Caco-2 (cell line): Measurements from ENCODE around the gene R3HDML. TPM values are rescaled to one million over a fixed set of nuclear protein-coding genes. Genes with fewer than 3 reads are reported as not detected.

Experiments used
- BruUV-seq: library from RNA; stranded (reverse); fragments of 400-500 nt; replicated peaks from 2 replicates; lab custom pipeline; 2021; lab: Mats Ljungman, UMichigan
- CTCF ChIA-PET: fragments of 300-600 bp; sonication (Branson Sonifier 250); formaldehyde crosslinking; loops from one replicate; lab custom pipeline; 2022; ENCODE audit warnings: antibody characterized with exemption; lab: Charles Lee
- POLR2A ChIA-PET: fragments of 300-600 bp; sonication (Branson Sonifier 250); formaldehyde crosslinking; loops from one replicate; lab custom pipeline; 2022; ENCODE audit warnings: antibody characterized with exemption; lab: Charles Lee
- DNase-seq, 2 experiments: peaks; one replicate each; pipeline versions ENCODE4 v3.0.0 to v3.0.0-alpha.2; 2020 to 2022
- H3K27me3 ChIP-seq: replicated peaks from 2 replicates; pipeline ENCODE4 v1.6.0; 2011; ENCODE audit warnings: low read length; ENCODE audit not compliant: control insufficient read depth, insufficient read depth
- H3K36me3 ChIP-seq: 2 replicates; pipeline ENCODE4 v1.5.1; 2011; ENCODE audit warnings: low read length; ENCODE audit not compliant: control insufficient read depth, insufficient read depth
- H3K4me1 ChIP-seq: fragments of 250-450 bp; sonication (Bioruptor Pico); 2 replicates; pipeline ENCODE4 v1.5.1; 2020; ENCODE audit warnings: mild to moderate bottlenecking
- H3K4me3 ChIP-seq: 2 replicates; pipeline ENCODE4 v1.5.1; 2011; ENCODE audit warnings: low read depth, mild to moderate bottlenecking, control low read depth, low read length
- H3K9me3 ChIP-seq: fragments of 250-450 bp; sonication (Bioruptor Pico); 2 replicates; pipeline ENCODE4 v1.5.1; 2020; ENCODE audit warnings: mild to moderate bottlenecking, moderate library complexity
- H3K27ac Mint-ChIP-seq: one replicate; pipeline ENCODE4 v1.8.0; 2022; ENCODE audit warnings: mixed read lengths; ENCODE audit not compliant: unreplicated experiment
- H3K27me3 Mint-ChIP-seq: one replicate; pipeline ENCODE4 v1.8.0; 2022; ENCODE audit warnings: mixed read lengths; ENCODE audit not compliant: insufficient read depth, unreplicated experiment
- H3K36me3 Mint-ChIP-seq: one replicate; pipeline ENCODE4 v1.8.0; 2022; ENCODE audit warnings: mild to moderate bottlenecking, mixed read lengths; ENCODE audit not compliant: insufficient read depth, unreplicated experiment
- H3K4me1 Mint-ChIP-seq: one replicate; pipeline ENCODE4 v1.8.0; 2022; ENCODE audit warnings: low read depth, mixed read lengths; ENCODE audit not compliant: unreplicated experiment
- H3K4me3 Mint-ChIP-seq: one replicate; pipeline ENCODE4 v1.8.0; 2022; ENCODE audit warnings: mild to moderate bottlenecking, moderate library complexity, mixed read lengths; ENCODE audit not compliant: unreplicated experiment
- H3K9me3 Mint-ChIP-seq: one replicate; pipeline ENCODE4 v1.8.0; 2022; ENCODE audit warnings: mixed read lengths; ENCODE audit not compliant: unreplicated experiment
- CTCF ChIP-seq, 2 experiments: fragments of 200-600 bp in 1 of 2; IDR thresholded peaks; 1 replicate in 1 of 2; 2 replicates in 1 of 2; pipeline versions ENCODE4 v1.5.1 to v1.8.0; 2011 to 2022; ENCODE audit warnings: antibody characterized with exemption in 1 of 2, control low read depth in 1 of 2, inconsistent platforms in 1 of 2, low read depth in 1 of 2, low read length in 1 of 2, mild to moderate bottlenecking in 1 of 2, moderate library complexity in 1 of 2; ENCODE audit not compliant: insufficient read depth in 1 of 2, severe bottlenecking in 1 of 2, unreplicated experiment in 1 of 2
- intact Hi-C: fragments of 100-400 bp; cut with micrococcal nuclease; formaldehyde crosslinking; loops from one replicate; pipeline ENCODE4 v1.10.0; 2022; ENCODE audit not compliant: unreplicated experiment
- total RNA-seq: library from RNA; stranded (reverse); gene quantifications from 2 replicates; pipeline ENCODE4 v1.2.3, GENCODE V29; 2022

Gene R3HDML
- total RNA-seq, 1 experiment from 2014 or later = not detected

DNA sequence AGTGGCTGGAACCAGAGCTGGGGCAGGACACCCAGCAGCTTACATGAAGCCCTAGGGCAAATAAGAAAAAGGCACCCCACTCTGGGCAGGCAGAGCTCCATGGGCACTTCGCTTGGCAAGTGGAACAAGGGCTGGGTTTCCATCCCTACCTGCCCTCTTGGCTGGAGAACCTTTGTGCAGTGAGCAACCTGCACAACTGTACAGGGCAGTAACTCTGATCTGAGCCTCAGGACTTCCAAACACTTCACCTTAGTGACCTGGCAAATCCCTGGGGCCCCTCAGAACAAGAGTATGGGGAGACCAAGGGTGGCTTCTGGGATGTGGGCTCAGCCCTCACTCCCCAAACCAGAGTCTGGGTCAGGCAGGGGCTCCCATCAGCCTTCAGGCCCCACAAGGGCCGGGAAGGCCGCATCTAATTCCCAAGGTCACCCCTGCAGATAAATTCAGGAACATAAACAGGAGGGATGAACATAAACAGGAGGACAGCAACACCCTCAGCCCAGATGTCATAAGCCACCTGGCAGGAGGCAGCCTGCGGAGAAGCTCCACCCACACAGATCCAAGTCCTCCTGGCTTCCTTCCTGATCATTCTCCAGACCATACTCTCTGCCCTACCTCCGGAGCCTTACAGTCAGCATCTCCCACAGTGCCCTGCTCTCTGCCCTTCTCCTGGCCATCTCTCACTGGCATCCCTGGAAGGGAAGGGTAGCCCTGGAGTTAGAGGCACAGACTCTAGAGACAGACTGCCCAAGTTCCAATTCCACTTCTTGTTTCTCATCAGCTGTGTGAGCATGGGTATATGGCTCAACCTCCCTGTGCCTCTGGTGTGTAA, 56.1 kb downstream of the R3HDML start:
- H3K27me3 Mint-ChIP-seq = no peaks in the 10 kb centered on the region
- BruUV-seq = no TSS peak
- H3K27ac Mint-ChIP-seq = peak overlapping the region; percentile 78
- ChIA-PET POLR2A (interaction anchor here (0.6 kb wide), 1 partner anchor 1542 kb away, joined by 5 read pairs; no protein-coding TSS in a partner anchor), CTCF (interaction anchor here (0.5 to 3.5 kb wide), 6 partner anchors 9 to 727 kb away, joined by 3 to 25 read pairs (median 3); no protein-coding TSS in a partner anchor)
- intact Hi-C loops = loop anchor here (5.0 kb wide), 1 partner anchor 129 kb away; the partner anchor contains the start of gene SERINC3
- no peak overlapping the region for H3K4me3 Mint-ChIP-seq
- peaks cover 51% of the 10 kb centered on the region for H3K4me1 Mint-ChIP-seq
- DNase-seq = peak; percentile 61 to 74
- H3K9me3 ChIP-seq = no peaks in the 10 kb centered on the region
- no peaks in the 10 kb centered on the region for H3K27me3 ChIP-seq
- H3K9me3 Mint-ChIP-seq = no peaks in the 10 kb centered on the region
- peaks cover 72% of the 10 kb centered on the region for H3K4me1 ChIP-seq
- TF ChIP-seq CTCF (IDR thresholded peaks at IDR 0.05; ENCODE audit: insufficient read depth in 1 of 2, low read depth in 1 of 2, low read length in 1 of 2, severe bottlenecking in 1 of 2, unreplicated experiment in 1 of 2) = no peak
- no peak overlapping the region for H3K4me3 ChIP-seq
- H3K36me3 ChIP-seq = peaks cover 14% of the 10 kb centered on the region
- H3K36me3 Mint-ChIP-seq = peaks cover 72% of the 10 kb centered on the region

- peak; percentile 63 to 73 for DNase-seq
- H3K27me3 Mint-ChIP-seq = no peaks in the 10 kb centered on the region
- TF ChIP-seq CTCF (IDR thresholded peaks at IDR 0.05; ENCODE audit: insufficient read depth in 1 of 2, low read depth in 1 of 2, low read length in 1 of 2, severe bottlenecking in 1 of 2, unreplicated experiment in 1 of 2) = no peak
- H3K36me3 Mint-ChIP-seq = peaks cover 67% of the 10 kb centered on the region
- intact Hi-C loops = loop anchor here (1.0 to 5.0 kb wide), 7 partner anchors 8 to 183 kb away; partner anchors contain the start of genes HNF4A, OSER1 and SERINC3
- H3K4me1 ChIP-seq = peaks cover 72% of the 10 kb centered on the region
- H3K36me3 ChIP-seq = peaks cover 14% of the 10 kb centered on the region
- TSS peak; percentile 36 for BruUV-seq
- H3K9me3 Mint-ChIP-seq = no peaks in the 10 kb centered on the region
- H3K27me3 ChIP-seq = no peaks in the 10 kb centered on the region
- peaks cover 51% of the 10 kb centered on the region for H3K4me1 Mint-ChIP-seq
- peak overlapping the region; percentile 78 for H3K27ac Mint-ChIP-seq
- peak overlapping the region; percentile 4; the same call in 1 of the 2 replicates for H3K4me3 ChIP-seq
- CTCF ChIA-PET = interaction anchor here (0.5 to 3.7 kb wide), 23 partner anchors 9 to 217 kb away, joined by 3 to 47 read pairs (median 3); partner anchors contain the start of genes FITM2, HNF4A and TTPAL
- POLR2A ChIA-PET = interaction anchor here (0.6 to 2.0 kb wide), 9 partner anchors 9 to 1541 kb away, joined by 3 to 21 read pairs (median 5); partner anchors contain the start of genes HNF4A and TTPAL
- H3K4me3 Mint-ChIP-seq = peak overlapping the region; percentile 47
- H3K9me3 ChIP-seq = no peaks in the 10 kb centered on the region
Measured at GRCh38 chr20:44393608-44394451, 57.0 kb downstream of the R3HDML start.
